HG02840 (cell line): Measurements from ENCODE around the gene RIMBP3C.
"Not testable (repeated sequence)": the region's sequence is repeated elsewhere in the genome, so short reads cannot be mapped to it uniquely, and the experiment has no call there.

Source experiments
- ATAC-seq: cut with Tn5 transposase; IDR thresholded peaks from one replicate; pipeline ENCODE4 v1.9.1; 2021; ENCODE audit warnings: mild to moderate bottlenecking, moderate library complexity, moderate number of reproducible peaks; ENCODE audit not compliant: unreplicated experiment, low FRiP score

RIMBP3C gene

GRCh38 chr22:21532863-21533648 lies 18.2 kb downstream of the RIMBP3C start:
- not testable (repeated sequence) for ATAC-seq

- ATAC-seq, result not testable (repeated sequence)
Observed at GRCh38 chr22:21531525-21531924, 19.7 kb downstream of the RIMBP3C start.

- ATAC-seq, result not testable (repeated sequence)
Observed at GRCh38 chr22:21526705-21527500, 24.4 kb downstream of the RIMBP3C start.

GRCh38 chr22:21516970-21517764 lies 34.1 kb downstream of the RIMBP3C start:
- ATAC-seq, result peak; percentile 76

DNA sequence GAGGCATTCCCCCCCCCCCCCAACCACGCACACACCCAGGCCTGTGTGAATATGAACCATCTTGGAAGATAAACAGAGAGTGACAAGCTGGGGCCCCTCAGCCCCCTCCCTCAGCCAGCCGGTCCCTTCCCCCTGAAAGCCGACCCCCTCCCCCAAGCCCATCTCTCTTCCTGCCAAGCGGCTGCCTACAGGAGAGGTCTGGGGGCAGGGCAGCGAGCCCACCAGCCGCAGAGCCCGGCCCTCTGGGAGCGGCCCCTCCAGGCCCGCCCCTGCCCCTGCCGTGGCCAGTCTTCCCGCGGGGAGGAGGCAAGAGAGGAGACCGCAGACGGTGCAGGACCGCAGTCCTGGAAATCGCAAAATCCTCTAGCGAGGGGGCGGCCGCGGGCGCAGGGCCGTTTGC lies 34.7 kb downstream of the RIMBP3C start:
- ATAC-seq, result not testable (repeated sequence)

DNA sequence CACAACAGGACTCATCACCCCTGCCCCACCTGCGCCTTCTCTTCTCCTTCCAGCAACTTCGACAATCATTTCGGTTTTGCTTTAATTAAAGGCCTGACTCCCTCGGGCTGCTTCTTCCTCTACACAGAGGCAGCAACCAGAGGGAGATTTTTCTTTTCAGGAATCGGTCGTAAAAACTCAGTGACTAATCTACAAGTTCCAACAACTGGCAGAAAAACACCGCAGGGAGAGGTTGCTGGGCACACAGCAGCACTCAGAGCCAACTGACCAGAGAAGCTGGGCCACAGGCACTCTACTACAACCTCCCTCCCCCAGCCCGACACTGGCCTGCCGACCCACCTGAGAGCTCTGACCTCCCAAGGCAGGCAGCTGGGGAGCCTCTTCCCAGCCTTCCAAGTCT lies 36.0 kb downstream of the RIMBP3C start:
- not testable (repeated sequence) for ATAC-seq

DNA sequence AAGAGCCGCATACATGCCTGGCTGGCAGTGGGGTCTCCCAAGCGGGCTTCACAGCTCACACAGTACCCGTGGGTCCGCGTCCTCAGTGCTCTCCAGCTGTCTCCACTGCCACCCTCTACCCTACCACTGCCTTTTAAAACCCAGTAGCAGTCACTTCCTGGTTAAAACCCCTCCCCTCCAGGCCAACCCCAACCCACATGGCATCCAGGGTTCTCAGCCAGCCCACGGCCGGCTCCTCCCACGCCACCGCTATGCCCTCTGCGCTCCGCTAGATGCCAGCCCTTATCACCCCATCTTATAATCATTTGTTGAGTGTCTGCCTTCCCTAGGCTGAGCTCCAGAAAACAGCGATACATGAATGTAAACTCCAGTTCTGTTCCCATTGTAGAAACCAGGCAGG lies 37.1 kb downstream of the RIMBP3C start:
- not testable (repeated sequence) for ATAC-seq

DNA sequence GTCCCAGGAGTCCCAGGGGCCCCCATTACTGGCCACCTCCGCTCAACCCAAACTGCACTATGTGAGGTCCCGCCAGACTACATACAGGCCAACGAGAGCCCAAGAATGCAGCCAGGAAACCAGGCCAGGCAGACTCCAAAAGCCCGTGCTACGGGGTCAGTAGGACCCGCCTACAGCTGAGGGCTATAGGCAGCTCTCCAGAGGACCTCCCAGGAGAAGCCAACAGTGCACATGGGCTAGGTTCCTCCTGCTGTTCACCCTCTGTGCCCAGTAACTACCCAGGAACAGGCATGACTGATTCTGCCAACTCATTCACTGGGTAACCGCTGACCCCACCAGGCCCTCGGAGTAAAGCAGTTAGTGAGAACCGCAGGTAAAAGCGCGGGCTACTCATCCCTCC lies 39.2 kb downstream of the RIMBP3C start:
- not testable (repeated sequence) for ATAC-seq

DNA sequence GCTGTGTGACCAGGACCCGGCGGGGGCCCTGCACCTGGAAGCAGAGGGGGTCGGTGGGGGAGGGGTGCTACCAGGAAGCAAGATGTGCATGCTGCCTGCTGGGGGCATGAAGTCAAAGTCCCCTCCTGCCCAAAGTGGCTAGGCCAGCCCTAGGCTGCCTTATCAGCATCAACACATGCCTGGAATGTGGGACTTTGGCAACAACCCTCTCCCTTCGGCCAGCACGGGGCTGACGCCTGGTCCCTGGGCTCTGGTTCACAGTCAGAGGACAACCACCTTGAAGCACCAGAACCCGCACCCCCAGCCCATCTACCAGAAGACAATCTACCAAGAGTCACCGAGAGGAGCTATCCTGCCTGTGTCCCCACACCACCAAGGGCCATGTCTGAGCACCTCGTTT lies 40.9 kb downstream of the RIMBP3C start:
- not testable (repeated sequence) for ATAC-seq

- ATAC-seq, result not testable (repeated sequence)
Observed at GRCh38 chr22:21499623-21500506, 51.4 kb downstream of the RIMBP3C start.

DNA sequence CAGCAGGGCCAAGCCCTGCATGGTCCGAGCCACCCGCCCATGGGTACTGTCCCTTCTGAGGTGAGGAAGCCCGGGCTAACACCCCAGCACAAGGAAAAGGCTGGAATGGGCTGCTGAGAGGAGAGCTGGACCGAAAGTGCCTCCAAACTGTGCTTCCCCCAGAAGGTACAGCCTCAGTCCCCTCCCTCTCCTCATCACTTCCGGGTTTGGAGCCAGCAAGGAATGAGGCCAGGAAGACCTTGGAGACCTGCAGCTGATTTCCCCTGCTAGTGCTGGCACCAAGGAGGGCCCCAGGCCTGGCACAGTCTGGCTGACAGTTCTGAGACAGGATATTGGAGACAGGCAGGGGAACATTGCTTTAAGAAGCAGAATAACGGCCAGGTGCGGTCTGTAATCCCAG lies 52.8 kb downstream of the RIMBP3C start:
- ATAC-seq, result not testable (repeated sequence)

GRCh38 chr22:21497984-21498383 lies 53.3 kb downstream of the RIMBP3C start:
- ATAC-seq, result not testable (repeated sequence)
